HepG2 (cell line): ENCODE data around the gene STC2. TPM values are rescaled to one million over a fixed set of nuclear protein-coding genes. Genes with fewer than 3 reads are reported as not detected.

Experiments
- BATF2 ChIP-seq: sonication (generic); formaldehyde crosslinking; IDR thresholded peaks from 2 replicates; pipeline ENCODE4 v1.8.0; 2022; ENCODE audit warnings: mild to moderate bottlenecking, missing genetic modification reagents, moderate library complexity
- FOXA1 ChIP-seq, 2 experiments: fragments of 450-650 bp in 1 of 2; sonication (generic) in 1 of 2; formaldehyde crosslinking in 1 of 2; IDR thresholded peaks; 2 replicates each; pipeline versions ENCODE4 v1.4.0 to v1.6.1; 2016 to 2020; ENCODE audit warnings: missing genetic modification reagents in 1 of 2
- HIVEP1 ChIP-seq: sonication (generic); formaldehyde crosslinking; IDR thresholded peaks from 2 replicates; pipeline ENCODE4 v1.4.0; 2020; ENCODE audit warnings: mild to moderate bottlenecking, missing genetic modification reagents
- IRF2 ChIP-seq: IDR thresholded peaks from 2 replicates; pipeline ENCODE4 v1.6.1; 2018; ENCODE audit warnings: missing genetic modification reagents, missing compliant biosample characterization
- MAFF ChIP-seq: IDR thresholded peaks from 2 replicates; pipeline ENCODE4 v1.6.1; 2011; ENCODE audit warnings: low read depth, low read length, improper control_type of control experiment
- MTF1 ChIP-seq: sonication (generic); formaldehyde crosslinking; IDR thresholded peaks from 2 replicates; pipeline ENCODE4 v1.5.0; 2020; ENCODE audit warnings: missing genetic modification reagents
- NONO ChIP-seq, 2 experiments: fragments of 450-650 bp in 1 of 2; sonication (generic) in 1 of 2; formaldehyde crosslinking in 1 of 2; IDR thresholded peaks in 1 of 2; conservative IDR thresholded peaks in 1 of 2; 2 replicates each; pipeline versions ENCODE4 v1.6.1 to v1.8.0; 2017 to 2022; ENCODE audit warnings: mild to moderate bottlenecking in 1 of 2, missing genetic modification reagents in 1 of 2, moderate library complexity in 1 of 2
- NR0B2 ChIP-seq: sonication (generic); formaldehyde crosslinking; IDR thresholded peaks from 2 replicates; pipeline ENCODE4 v1.4.0; 2020; ENCODE audit warnings: mild to moderate bottlenecking, missing genetic modification reagents
- SMARCE1 ChIP-seq: fragments of 450-650 bp; IDR thresholded peaks from 2 replicates; pipeline ENCODE4 v1.6.1; 2017; ENCODE audit warnings: borderline replicate concordance
- SNAPC2 ChIP-seq: sonication (generic); formaldehyde crosslinking; IDR thresholded peaks from 2 replicates; pipeline ENCODE4 v1.8.1; 2022; ENCODE audit warnings: mild to moderate bottlenecking, missing genetic modification reagents
- TBP ChIP-seq: sonication (generic); formaldehyde crosslinking; IDR thresholded peaks from 2 replicates; pipeline ENCODE4 v1.5.0; 2020; ENCODE audit warnings: missing genetic modification reagents
- ZNF253 ChIP-seq: sonication (generic); formaldehyde crosslinking; IDR thresholded peaks from 2 replicates; pipeline ENCODE4 v1.8.0; 2022; ENCODE audit warnings: mild to moderate bottlenecking, missing genetic modification reagents, borderline replicate concordance
- ZNF362 ChIP-seq: sonication (generic); formaldehyde crosslinking; IDR thresholded peaks from 2 replicates; pipeline ENCODE4 v1.4.0; 2020; ENCODE audit warnings: missing genetic modification reagents, mild to moderate bottlenecking, borderline replicate concordance
- ZNF574 ChIP-seq: sonication (generic); formaldehyde crosslinking; IDR thresholded peaks from 2 replicates; pipeline ENCODE4 v1.4.0; 2020; ENCODE audit warnings: missing genetic modification reagents
- ZNF609 ChIP-seq: sonication (generic); formaldehyde crosslinking; IDR thresholded peaks from 2 replicates; pipeline ENCODE4 v1.4.0; 2020; ENCODE audit warnings: mild to moderate bottlenecking, missing genetic modification reagents, borderline replicate concordance
- ZSCAN20 ChIP-seq: sonication (generic); formaldehyde crosslinking; IDR thresholded peaks from 2 replicates; pipeline ENCODE4 v1.4.0; 2020; ENCODE audit warnings: missing genetic modification reagents, mild to moderate bottlenecking, borderline replicate concordance
- polyA plus RNA-seq, 8 experiments: library from polyadenylated mRNA; depleted of rRNA in 3 of 8; stranded (reverse) in 7 of 8; unstranded in 1 of 8; fragments of >200 nt; fragmentation: Illumina TruSeq in 4 of 8; extraction: Trizol in 4 of 8; gene quantifications; 2 replicates each; pipeline versions ENCODE4 v1.2.1 to v1.2.3, GENCODE V29; 2011 to 2016; ENCODE audit warnings: low read depth in 4 of 8, missing spikeins in 1 of 8, mixed read lengths in 1 of 8; ENCODE audit not compliant: insufficient read depth in 1 of 8
- total RNA-seq, 5 experiments: library from RNA; depleted of rRNA; stranded (reverse); fragments of >200 nt; fragmentation: Illumina TruSeq; extraction: Trizol; gene quantifications; 2 replicates each; pipeline ENCODE4 v1.2.3, GENCODE V29; 2016; ENCODE audit warnings: low read depth in 1 of 5

The STC2 gene
- total and polyA plus RNA-seq, 2 of the 13 experiments (the other 11 are each of a cell fraction or from before 2014, with no cell fraction given) = 27.1 to 69.2 TPM

GRCh38 chr5:173299820-173300219 is 28.4 kb downstream of the STC2 start (continued):
- TF ChIP-seq HIVEP1 (CRISPR knock-in tag) (no peak), MAFF (no peak), ZNF362 (CRISPR knock-in tag) (no peak), IRF2 (CRISPR knock-in tag) (no peak), TBP (no peak), FOXA1 (IDR thresholded peaks at IDR 0.05) (no peak), FOXA1 (CRISPR knock-in tag; IDR thresholded peaks at IDR 0.05) (0 out of 2 replicates have a peak, but pooled peaks have one; percentile 46), ZNF609 (CRISPR knock-in tag) (no peak), ZSCAN20 (CRISPR knock-in tag) (peak; percentile 92), NONO (IDR thresholded peaks at IDR 0.05) (no peak), NONO (CRISPR knock-in tag; conservative IDR thresholded peaks at IDR 0.05) (no peak), SNAPC2 (CRISPR knock-in tag) (no peak), MTF1 (no peak), SMARCE1 (no peak), ZNF574 (CRISPR knock-in tag) (0 out of 2 replicates have a peak, but pooled peaks have one; percentile 14), NR0B2 (CRISPR knock-in tag) (no peak), ZNF253 (CRISPR knock-in tag) (no peak), BATF2 (CRISPR knock-in tag) (no peak)
